Stomach (tissue), 4 donors: ENCODE measurements around the gene EFHC2.

Experiments
- EP300 ChIP-seq: sonication (generic); formaldehyde crosslinking; IDR thresholded peaks from one replicate; pipeline ENCODE4 v1.6.1; 2017; ENCODE audit warnings: antibody characterized with exemption
- POLR2A ChIP-seq, 4 donors: fragments of 450-650 bp; IDR thresholded peaks; one replicate each; pipeline ENCODE4 v1.6.1; 2016; ENCODE audit warnings: antibody characterized with exemption in 4 of 4, control low read depth in 2 of 4, mild to moderate bottlenecking in 1 of 4, moderate library complexity in 1 of 4
- TF ChIP-seq, protein P1 (sequence below), 7 experiments: fragments of 450-650 bp in 4 of 7; fragments of 200-600 bp in 3 of 7; sonication (generic) in 3 of 7; IDR thresholded peaks; one replicate each; pipeline ENCODE4 v1.5.1; 2016 to 2019; ENCODE audit warnings: antibody characterized with exemption in 7 of 7, control low read depth in 2 of 7, mild to moderate bottlenecking in 1 of 7

DNA sequence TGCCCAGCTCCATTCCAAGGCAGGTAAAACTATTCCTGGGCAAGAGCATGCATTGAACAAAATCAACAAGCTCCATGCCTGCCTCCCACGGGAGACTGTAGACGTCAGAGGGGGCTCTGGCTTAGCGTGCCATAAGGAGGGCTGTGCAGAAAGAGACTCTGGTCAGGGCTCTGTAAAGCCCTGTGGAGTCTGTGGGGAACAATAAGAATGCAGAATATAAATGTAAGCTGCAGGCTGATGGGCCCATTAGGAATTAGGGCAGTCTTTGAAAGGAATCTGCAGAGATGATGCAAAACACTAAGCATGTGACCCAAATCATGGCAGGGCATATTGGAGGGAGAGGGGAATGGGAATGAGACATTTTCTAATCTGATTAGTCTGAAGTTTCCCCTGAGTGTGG is 170.3 kb downstream of the EFHC2 start:
- TF ChIP-seq POLR2A (IDR thresholded peaks at IDR 0.05) (no peak), EP300 (no peak)
- TF ChIP-seq, protein P1, sequence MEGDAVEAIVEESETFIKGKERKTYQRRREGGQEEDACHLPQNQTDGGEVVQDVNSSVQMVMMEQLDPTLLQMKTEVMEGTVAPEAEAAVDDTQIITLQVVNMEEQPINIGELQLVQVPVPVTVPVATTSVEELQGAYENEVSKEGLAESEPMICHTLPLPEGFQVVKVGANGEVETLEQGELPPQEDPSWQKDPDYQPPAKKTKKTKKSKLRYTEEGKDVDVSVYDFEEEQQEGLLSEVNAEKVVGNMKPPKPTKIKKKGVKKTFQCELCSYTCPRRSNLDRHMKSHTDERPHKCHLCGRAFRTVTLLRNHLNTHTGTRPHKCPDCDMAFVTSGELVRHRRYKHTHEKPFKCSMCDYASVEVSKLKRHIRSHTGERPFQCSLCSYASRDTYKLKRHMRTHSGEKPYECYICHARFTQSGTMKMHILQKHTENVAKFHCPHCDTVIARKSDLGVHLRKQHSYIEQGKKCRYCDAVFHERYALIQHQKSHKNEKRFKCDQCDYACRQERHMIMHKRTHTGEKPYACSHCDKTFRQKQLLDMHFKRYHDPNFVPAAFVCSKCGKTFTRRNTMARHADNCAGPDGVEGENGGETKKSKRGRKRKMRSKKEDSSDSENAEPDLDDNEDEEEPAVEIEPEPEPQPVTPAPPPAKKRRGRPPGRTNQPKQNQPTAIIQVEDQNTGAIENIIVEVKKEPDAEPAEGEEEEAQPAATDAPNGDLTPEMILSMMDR (IDR thresholded peaks at IDR 0.05) = no peak
